MM.1S (cell line): ENCODE results near the gene KCNG2.

Source experiments
- CTCF ChIP-seq: fragments of 300-600 bp; sonication (generic); IDR thresholded peaks from 2 replicates; pipeline ENCODE4 v1.5.1; 2016; ENCODE audit warnings: antibody characterized with exemption, low read length, mixed read lengths
- EZH2phosphoT487 ChIP-seq: fragments of 300-600 bp; sonication (generic); IDR thresholded peaks from 2 replicates; pipeline ENCODE4 v1.6.1; 2018; ENCODE audit warnings: antibody characterized with exemption, low read length

GRCh38 chr18:79936641-79937040 lies 138.9 kb downstream of the KCNG2 start:
- TF ChIP-seq CTCF (no peak), EZH2phosphoT487 (no peak)
